Hindlimb muscle (tissue), 1 donor: ENCODE data around the gene CYTH3. TPM values are rescaled to one million over a fixed set of nuclear protein-coding genes. Genes with fewer than 3 reads are reported as not detected.

Source experiments
- DNase-seq: peaks from one replicate; pipeline ENCODE4 v3.0.0-alpha.2; 2013
- polyA plus RNA-seq: library from polyadenylated mRNA; unstranded; fragments of 120-200 nt; gene quantifications from one replicate; pipeline ENCODE4 v1.2.1, GENCODE V29; 2013; ENCODE audit not compliant: insufficient read length

CYTH3 gene
- polyA plus RNA-seq, 1 donor = 43.3 TPM

GRCh38 chr7:6279937-6280336 is 7.5 kb upstream of the CYTH3 start:
- no peak for DNase-seq

GRCh38 chr7:6279341-6279740 is 6.9 kb upstream of the CYTH3 start:
- no peak for DNase-seq

GRCh38 chr7:6278749-6279310 is 6.4 kb upstream of the CYTH3 start:
- no peak for DNase-seq

- DNase-seq = no peak
Measured at GRCh38 chr7:6277476-6277875, 5.1 kb upstream of the CYTH3 start.

GRCh38 chr7:6276911-6277408 is 4.5 kb upstream of the CYTH3 start:
- no peak for DNase-seq

- no peak for DNase-seq
Measured at GRCh38 chr7:6274743-6275142, 2.3 kb upstream of the CYTH3 start.

- DNase-seq = no peak
Measured at GRCh38 chr7:6273917-6274630, 1.6 kb upstream of the CYTH3 start.

GRCh38 chr7:6273380-6273837 is 985 bp upstream of the CYTH3 start:
- DNase-seq = no peak

GRCh38 chr7:6271694-6272440 is 557 bp downstream of the CYTH3 start:
- peak; percentile 54 for DNase-seq

GRCh38 chr7:6271060-6271658 is 1.3 kb downstream of the CYTH3 start:
- DNase-seq = no peak

- no peak for DNase-seq
Measured at GRCh38 chr7:6269527-6269926, 2.9 kb downstream of the CYTH3 start.

GRCh38 chr7:6268907-6269306 is 3.5 kb downstream of the CYTH3 start:
- DNase-seq = no peak

- no peak for DNase-seq
Measured at GRCh38 chr7:6268023-6268900, 4.2 kb downstream of the CYTH3 start.

- no peak for DNase-seq
Measured at GRCh38 chr7:6266699-6267098, 5.7 kb downstream of the CYTH3 start.

- DNase-seq = no peak
Measured at GRCh38 chr7:6262221-6262620, 10.2 kb downstream of the CYTH3 start.

GRCh38 chr7:6261699-6262098 is 10.7 kb downstream of the CYTH3 start:
- no peak for DNase-seq

GRCh38 chr7:6260291-6261187 is 11.9 kb downstream of the CYTH3 start:
- no peak for DNase-seq

- no peak for DNase-seq
Measured at GRCh38 chr7:6259257-6259656, 13.2 kb downstream of the CYTH3 start.

GRCh38 chr7:6258440-6259182 is 13.8 kb downstream of the CYTH3 start:
- peak; percentile 76 for DNase-seq

- DNase-seq = no peak
Measured at GRCh38 chr7:6257675-6258074, 14.7 kb downstream of the CYTH3 start.
